ENCODE results near the gene SP1. TPM values are rescaled to one million over a fixed set of nuclear protein-coding genes. Genes with fewer than 3 reads are reported as not detected.
A peak's percentile ranks its signal among the peaks of the same experiment; 100 is the strongest.

SP1 gene
- total RNA-seq, 6 experiments from 2014 or later, result 38.2 to 51.8 (median 43.5) TPM

- TF ChIP-seq CTCF (IDR thresholded peaks at IDR 0.05), result no peak
- DNase-seq, result no peak
- Mint-ChIP-seq H3K4me3 (peak overlapping the region; percentile 41; the same call in 1 of the 2 replicates), H3K27ac (peak overlapping the region; percentile 54), H3K4me1 (ENCODE audit: low read depth) (peaks cover 56% of the 10 kb centered on the region), H3K36me3 (ENCODE audit: low read depth) (peaks cover 57% of the 10 kb centered on the region), H3K9me3 (no peaks in the 10 kb centered on the region), H3K27me3 (ENCODE audit: insufficient read depth) (peaks cover 7% of the 10 kb centered on the region; the same call in 1 of the 2 replicates)
Measured at GRCh38 chr12:53461059-53461458, 81.1 kb downstream of the SP1 start.

GRCh38 chr12:53461591-53461990 lies 81.6 kb downstream of the SP1 start:
- no peak for TF ChIP-seq CTCF (IDR thresholded peaks at IDR 0.05)
- H3K36me3 Mint-ChIP-seq (ENCODE audit: low read depth), result peaks cover 58% of the 10 kb centered on the region
- peaks cover 9% of the 10 kb centered on the region for H3K27me3 Mint-ChIP-seq (ENCODE audit: insufficient read depth)
- H3K27ac Mint-ChIP-seq, result no peak overlapping the region; the same call in 1 of the 2 replicates
- H3K4me1 Mint-ChIP-seq (ENCODE audit: low read depth), result peaks cover 56% of the 10 kb centered on the region
- H3K4me3 Mint-ChIP-seq, result no peak overlapping the region
- H3K9me3 Mint-ChIP-seq, result no peaks in the 10 kb centered on the region
- no peak for DNase-seq

- H3K36me3 Mint-ChIP-seq (ENCODE audit: low read depth), result peaks cover 67% of the 10 kb centered on the region
- TF ChIP-seq CTCF (IDR thresholded peaks at IDR 0.05), result no peak
- no peaks in the 10 kb centered on the region for H3K9me3 Mint-ChIP-seq
- H3K4me1 Mint-ChIP-seq (ENCODE audit: low read depth), result peaks cover 54% of the 10 kb centered on the region
- H3K4me3 Mint-ChIP-seq, result no peak overlapping the region
- peak overlapping the region; percentile 40 for H3K27ac Mint-ChIP-seq
- peaks cover 13% of the 10 kb centered on the region for H3K27me3 Mint-ChIP-seq (ENCODE audit: insufficient read depth)
- no peak for DNase-seq
Measured at GRCh38 chr12:53462935-53463334, 83.0 kb downstream of the SP1 start.

GRCh38 chr12:53463802-53464560 lies 84.0 kb downstream of the SP1 start:
- Mint-ChIP-seq H3K27me3 (ENCODE audit: insufficient read depth) (peaks cover 9% of the 10 kb centered on the region), H3K27ac (peak overlapping the region; percentile 3), H3K4me1 (ENCODE audit: low read depth) (peaks cover 52% of the 10 kb centered on the region), H3K4me3 (no peak overlapping the region), H3K9me3 (no peaks in the 10 kb centered on the region), H3K36me3 (ENCODE audit: low read depth) (peaks cover 74% of the 10 kb centered on the region)
- DNase-seq, result no peak
- no peak for TF ChIP-seq CTCF (IDR thresholded peaks at IDR 0.05)

GRCh38 chr12:53464685-53465418 lies 84.9 kb downstream of the SP1 start:
- peaks cover 68% of the 10 kb centered on the region for H3K36me3 Mint-ChIP-seq (ENCODE audit: low read depth)
- peaks cover 45% of the 10 kb centered on the region for H3K4me1 Mint-ChIP-seq (ENCODE audit: low read depth)
- H3K9me3 Mint-ChIP-seq, result no peaks in the 10 kb centered on the region
- H3K27me3 Mint-ChIP-seq (ENCODE audit: insufficient read depth), result peaks cover 7% of the 10 kb centered on the region
- peak overlapping the region; percentile 69 for H3K27ac Mint-ChIP-seq
- TF ChIP-seq CTCF (IDR thresholded peaks at IDR 0.05), result no peak
- DNase-seq, result no peak
- no peak overlapping the region for H3K4me3 Mint-ChIP-seq

All from HFFc6 (cell line).